K562 (cell line): Measurements from ENCODE around the gene PUM2. TPM values are rescaled to one million over a fixed set of nuclear protein-coding genes. Genes with fewer than 3 reads are reported as not detected.

Experiments
- ATAC-seq: fragments of 200-7000 bp; cut with Tn5 transposase; 3 replicates; pipeline ENCODE4 v1.9.1; 2020; ENCODE audit warnings: moderate library complexity
- BruUV-seq: library from RNA; stranded (reverse); fragments of 400-500 nt; replicated peaks from 2 replicates; lab custom pipeline; 2021; lab: Mats Ljungman, UMichigan
- CTCF ChIA-PET: fragments of 300-600 bp; formaldehyde crosslinking; extraction: SDS; loops from one replicate; lab custom pipeline; 2021; ENCODE audit warnings: low intra/inter-chr PET ratio; lab: Yijun Ruan, JAX
- POLR2A ChIA-PET: fragments of 300-600, 350-650 bp; sonication (Branson Sonifier 250); formaldehyde crosslinking; extraction: SDS; loops from one replicate; lab custom pipeline; 2021; ENCODE audit warnings: antibody characterized with exemption, inconsistent platforms; lab: Yijun Ruan, JAX
- DNase-seq, 4 experiments: peaks; one replicate each; pipeline versions ENCODE4 v3.0.0 to v3.0.0-alpha.2; 2011 to 2018; ENCODE audit warnings: low spot score in 3 of 4, mixed read lengths in 3 of 4; ENCODE audit errors: extremely low read depth in 1 of 4
- FAIRE-seq: peaks from 2 replicates; lab custom pipeline; 2011; peaks lifted over from hg19 to GRCh38; lab: Jason Lieb, UNC
- H2AFZ ChIP-seq: 2 replicates; pipeline ENCODE4 v1.6.0; 2011; ENCODE audit warnings: low read depth, low read length, control low read depth, inconsistent platforms
- H3K27ac ChIP-seq: fragments of 200-600 bp; 3 replicates; pipeline ENCODE4 v1.8.0; 2011; ENCODE audit warnings: low read depth, mild to moderate bottlenecking, control low read depth, inconsistent platforms, low read length, moderate library complexity, mixed read lengths; ENCODE audit errors: extremely low read depth
- H3K27me3 ChIP-seq, 2 experiments: fragments of 300-600 bp in 1 of 2; 2 replicates in 1 of 2; 3 replicates in 1 of 2; pipeline versions ENCODE4 v1.6.0 to v1.8.0; 2011; ENCODE audit warnings: inconsistent platforms in 2 of 2, low read length in 2 of 2, mild to moderate bottlenecking in 1 of 2, mixed read lengths in 1 of 2, moderate library complexity in 1 of 2; ENCODE audit not compliant: control insufficient read depth in 2 of 2, insufficient read depth in 2 of 2
- H3K36me3 ChIP-seq: fragments of 300-600 bp; 3 replicates; pipeline ENCODE4 v1.8.0; 2011; ENCODE audit warnings: mild to moderate bottlenecking, low read length, inconsistent platforms; ENCODE audit not compliant: control insufficient read depth, insufficient read depth
- H3K4me1 ChIP-seq, 2 experiments: fragments of 200-600 bp in 1 of 2; replicated peaks in 1 of 2; 2 replicates in 1 of 2; 3 replicates in 1 of 2; pipeline versions ENCODE4 v1.5.1 to v1.8.0; 2011; ENCODE audit warnings: inconsistent platforms in 2 of 2, low read length in 2 of 2, mild to moderate bottlenecking in 1 of 2, mixed read lengths in 1 of 2, moderate library complexity in 1 of 2; ENCODE audit not compliant: control insufficient read depth in 2 of 2, insufficient read depth in 2 of 2
- H3K4me2 ChIP-seq: 2 replicates; pipeline ENCODE4 v1.6.1; 2011; ENCODE audit warnings: low read length, control low read depth, inconsistent platforms, mixed read lengths; ENCODE audit not compliant: insufficient read depth
- H3K4me3 ChIP-seq: fragments of 200-600 bp; sonication (generic), shearing (Covaris generic); 2 replicates; pipeline ENCODE4 v1.5.1; 2016; ENCODE audit warnings: control low read depth, inconsistent platforms
- H3K79me2 ChIP-seq: fragments of 200-600 bp; 3 replicates; pipeline ENCODE4 v1.8.0; 2011; ENCODE audit warnings: low read length, inconsistent platforms; ENCODE audit not compliant: control insufficient read depth, insufficient read depth
- H3K9ac ChIP-seq, 2 experiments: 2 replicates each; pipeline versions ENCODE4 v1.6.0 to v1.6.1; 2011; ENCODE audit warnings: low read depth in 2 of 2, low read length in 2 of 2, control low read depth in 1 of 2, inconsistent platforms in 1 of 2, mild to moderate bottlenecking in 1 of 2, mixed read lengths in 1 of 2; ENCODE audit not compliant: insufficient read depth in 1 of 2
- H3K9me1 ChIP-seq: one replicate; pipeline ENCODE4 v1.6.0; 2011; ENCODE audit warnings: inconsistent platforms, mild to moderate bottlenecking, low read length, moderate library complexity; ENCODE audit not compliant: control insufficient read depth, insufficient read depth
- H3K9me3 ChIP-seq: replicated peaks from 2 replicates; pipeline ENCODE4 v1.5.1; 2011; ENCODE audit warnings: low read depth, low read length, inconsistent platforms; ENCODE audit not compliant: control insufficient read depth, insufficient read depth
- H4K20me1 ChIP-seq: replicated peaks from 2 replicates; pipeline ENCODE4 v1.6.1; 2011; ENCODE audit warnings: low read length, inconsistent platforms, mixed read lengths; ENCODE audit not compliant: control insufficient read depth, insufficient read depth
- ARID4B ChIP-seq: sonication (generic); formaldehyde crosslinking; IDR thresholded peaks from 2 replicates; pipeline ENCODE4 v1.8.0; 2022; ENCODE audit warnings: mild to moderate bottlenecking, missing genetic modification reagents
- SNRNP70 ChIP-seq: fragments of 200-400 bp; formaldehyde crosslinking; optimal IDR thresholded peaks from 2 replicates; pipeline ENCODE3; 2017; ENCODE audit warnings: low read depth, low read length
- STAT6 ChIP-seq: sonication (generic); formaldehyde crosslinking; IDR thresholded peaks from 2 replicates; pipeline ENCODE4 v1.8.1; 2023; ENCODE audit warnings: mild to moderate bottlenecking, missing genetic modification reagents
- TGIF2 ChIP-seq: sonication (generic); formaldehyde crosslinking; IDR thresholded peaks from 2 replicates; pipeline ENCODE4 v1.8.1; 2022; ENCODE audit warnings: mild to moderate bottlenecking, missing genetic modification reagents, moderate library complexity
- THRB ChIP-seq: fragments of 450-650 bp; formaldehyde crosslinking; conservative IDR thresholded peaks from 2 replicates; pipeline ENCODE4 v1.4.0; 2022; ENCODE audit warnings: mild to moderate bottlenecking, missing genetic modification characterization
- VEZF1 ChIP-seq: fragments of 200-800 bp; sonication (Bioruptor generic); IDR thresholded peaks from 2 replicates; pipeline ENCODE4 v1.6.1; 2017; ENCODE audit warnings: missing genetic modification characterization, missing compliant biosample characterization
- ZNF512 ChIP-seq: IDR thresholded peaks from 2 replicates; pipeline ENCODE4 v1.6.1; 2016; ENCODE audit warnings: missing genetic modification characterization, missing compliant biosample characterization
- WGBS: fragments of 100-300 bp; shearing (Covaris generic); methylation state at CpG from one replicate; pipeline ENCODE4 v1.1.6; 2016; ENCODE audit warnings: low coverage, mixed read lengths; ENCODE audit not compliant: insufficient coverage; ENCODE audit errors: missing lambda C conversion rate; 5-methylcytosine and 5-hydroxymethylcytosine counted together
- in situ Hi-C: fragments of 300-500 bp; cut with MboI; formaldehyde crosslinking; loops from 4 replicates; pipeline ENCODE4 v1.15.0; 2018; ENCODE audit warnings: inconsistent platforms, mixed read lengths
- intact Hi-C: fragments of 100-400 bp; cut with micrococcal nuclease; formaldehyde crosslinking; loops from 2 replicates; pipeline ENCODE4 v1.14.2; 2022
- polyA plus RNA-seq, 8 experiments: library from polyadenylated mRNA; depleted of rRNA in 4 of 8; stranded (reverse) in 5 of 8; unstranded in 3 of 8; fragments of >200 nt; fragmentation: Nextera tagmentation in 2 of 8; fragmentation: Illumina TruSeq in 1 of 8; extraction: Ambion mirVana in 2 of 8; extraction: Trizol in 1 of 8; gene quantifications; 2 replicates each; pipeline versions ENCODE4 v1.2.1 to v1.2.3, GENCODE V29; 2011 to 2014; ENCODE audit warnings: inconsistent platforms in 1 of 8, missing spikeins in 1 of 8
- total RNA-seq, 7 experiments: library from RNA; depleted of rRNA in 6 of 7; stranded (reverse); fragments of >200 nt in 6 of 7; fragmentation: Illumina TruSeq in 2 of 7; extraction: Trizol in 2 of 7; gene quantifications; 2 replicates each; pipeline versions ENCODE4 v1.2.1 to v1.2.3, GENCODE V29; 2011 to 2021; ENCODE audit warnings: low replicate concordance in 1 of 7

The PUM2 gene
- total and polyA plus RNA-seq, 9 of the 15 experiments (the other 6 are each of a cell fraction or from before 2014, with no cell fraction given), result 13.4 to 61.9 (median 28.3) TPM

GRCh38 chr2:20292984-20293383 lies 57.7 kb downstream of the PUM2 start:
- peaks cover 4 to 7% of the 10 kb centered on the region in 2 experiments; a peak in 3 of 5 replicates for H3K4me1 ChIP-seq
- POLR2A ChIA-PET, result interaction anchor here (0.9 kb wide), 1 partner anchor 11 kb away, joined by 4 read pairs; no protein-coding TSS in a partner anchor
- H3K4me2 ChIP-seq, result no peak overlapping the region
- H3K36me3 ChIP-seq, result peaks cover 77% of the 10 kb centered on the region
- no peak for DNase-seq
- H3K9me1 ChIP-seq, result no peaks in the 10 kb centered on the region
- no peak overlapping the region for H2AFZ ChIP-seq
- H3K79me2 ChIP-seq, result peaks cover 29% of the 10 kb centered on the region; the same call in 2 of the 3 replicates
- FAIRE-seq, result no peak
- ATAC-seq, result no peak
- intact Hi-C loops (no loop called here), in situ Hi-C loops (no loop called here)
- no TSS peak for BruUV-seq
- H3K27ac ChIP-seq, result no peak overlapping the region
- no peaks in the 10 kb centered on the region for H4K20me1 ChIP-seq
- H3K9me3 ChIP-seq, result no peaks in the 10 kb centered on the region
- H3K4me3 ChIP-seq, result no peak overlapping the region
- CTCF ChIA-PET, result no interaction called here
- no peak overlapping the region for H3K9ac ChIP-seq
- H3K27me3 ChIP-seq, result no peaks in the 10 kb centered on the region
- 98% methylated on average over 5 of the region's 5 CpGs for WGBS
- TF ChIP-seq VEZF1 (CRISPR knock-in tag) (no peak), STAT6 (CRISPR knock-in tag) (no peak), THRB (CRISPR knock-in tag) (no peak), ZNF512 (no peak), TGIF2 (CRISPR knock-in tag) (no peak), SNRNP70 (no peak), ARID4B (CRISPR knock-in tag) (no peak)
